HCT116 (cell line): ENCODE measurements around the gene SYNJ2. TPM values are rescaled to one million over a fixed set of nuclear protein-coding genes. Genes with fewer than 3 reads are reported as not detected.

Experiments used
- ATAC-seq: fragments of 200-7000 bp; cut with Tn5 transposase; 2 replicates; pipeline ENCODE4 v1.9.1; 2020; ENCODE audit warnings: mild to moderate bottlenecking, moderate library complexity
- BruUV-seq: library from RNA; stranded (reverse); fragments of 400-500 nt; replicated peaks from 2 replicates; lab custom pipeline; 2021; lab: Mats Ljungman, UMichigan
- CTCF ChIA-PET: fragments of 300-600 bp; sonication (Branson Sonifier 250); formaldehyde crosslinking; loops from one replicate; lab custom pipeline; 2021; ENCODE audit warnings: antibody characterized with exemption; lab: Charles Lee
- POLR2A ChIA-PET: fragments of 300-600, 350-600 bp; sonication (Branson Sonifier 250); formaldehyde crosslinking; loops from one replicate; lab custom pipeline; 2021; ENCODE audit warnings: antibody characterized with exemption; lab: Charles Lee
- RAD21 ChIA-PET, 2 experiments: fragments of 300-600 bp; sonication (Branson Sonifier 250); formaldehyde crosslinking; loops; one replicate each; lab custom pipeline; 2023; ENCODE audit warnings: low total read pairs in 2 of 2; ENCODE audit not compliant: uncharacterized antibody in 2 of 2, unreplicated experiment in 2 of 2, low non-redundant PET in 1 of 2; lab: Charles Lee
- DNase-seq: peaks from one replicate; pipeline ENCODE4 v3.0.0-alpha.2; 2010; ENCODE audit warnings: low read depth, low spot score
- H2AFZ ChIP-seq: fragments of 200-600 bp; shearing (Covaris generic), sonication (generic); 2 replicates; pipeline ENCODE4 v1.6.1; 2017; ENCODE audit warnings: low read depth, mixed run types, mixed read lengths, antibody characterized with exemption, low read length; ENCODE audit not compliant: poor library complexity, severe bottlenecking
- H3K27ac ChIP-seq: 2 replicates; pipeline ENCODE4 v1.5.1; 2012; ENCODE audit warnings: low read depth, low read length
- H3K27me3 ChIP-seq: fragments of 200-600 bp; sonication (generic); 2 replicates; pipeline ENCODE4 v1.6.1; 2016; ENCODE audit warnings: mixed run types, low read length, mixed read lengths; ENCODE audit not compliant: insufficient read depth
- H3K36me3 ChIP-seq, 2 experiments: fragments of 200-500 bp in 1 of 2; fragments of 200-600 bp in 1 of 2; sonication (Bioruptor generic) in 1 of 2; sonication (generic) in 1 of 2; 2 replicates each; pipeline versions ENCODE4 v1.5.1 to v1.6.1; 2014 to 2016; ENCODE audit warnings: low read length in 2 of 2, inconsistent platforms in 1 of 2, mixed read lengths in 1 of 2, mixed run types in 1 of 2; ENCODE audit not compliant: insufficient read depth in 2 of 2, control insufficient read depth in 1 of 2
- H3K4me1 ChIP-seq, 2 experiments: fragments of 200-600 bp in 1 of 2; sonication (generic) in 1 of 2; 2 replicates each; pipeline versions ENCODE4 v1.5.1 to v1.6.1; 2012 to 2017; ENCODE audit warnings: low read length in 2 of 2, inconsistent platforms in 1 of 2, mild to moderate bottlenecking in 1 of 2, mixed read lengths in 1 of 2, mixed run types in 1 of 2, moderate library complexity in 1 of 2; ENCODE audit not compliant: insufficient read depth in 2 of 2, control insufficient read depth in 1 of 2
- H3K4me2 ChIP-seq: fragments of 200-600 bp; sonication (generic); 2 replicates; pipeline ENCODE4 v1.6.1; 2017; ENCODE audit warnings: mixed run types, low read length, mixed read lengths
- H3K4me3 ChIP-seq, 2 experiments: fragments of 200-600 bp in 1 of 2; sonication (generic) in 1 of 2; replicated peaks in 1 of 2; 2 replicates each; pipeline ENCODE4 v1.5.1; 2011 to 2016; ENCODE audit warnings: low read length in 2 of 2, control low read depth in 1 of 2, low read depth in 1 of 2, mild to moderate bottlenecking in 1 of 2, mixed read lengths in 1 of 2, mixed run types in 1 of 2
- H3K79me2 ChIP-seq: fragments of 200-600 bp; sonication (generic); 2 replicates; pipeline ENCODE4 v1.6.1; 2017; ENCODE audit warnings: mild to moderate bottlenecking, mixed run types, low read length, moderate library complexity, mixed read lengths; ENCODE audit not compliant: insufficient read depth
- H3K9ac ChIP-seq: fragments of 200-600 bp; sonication (generic); 2 replicates; pipeline ENCODE4 v1.6.1; 2016; ENCODE audit warnings: low read length, mixed read lengths
- H3K9me2 ChIP-seq: fragments of 200-600 bp; sonication (generic), shearing (Covaris generic); 2 replicates; pipeline ENCODE4 v1.6.1; 2017; ENCODE audit warnings: mixed run types, mild to moderate bottlenecking, moderate library complexity; ENCODE audit not compliant: insufficient read depth
- H3K9me3 ChIP-seq, 2 experiments: fragments of 200-500 bp in 1 of 2; fragments of 200-600 bp in 1 of 2; sonication (Bioruptor generic) in 1 of 2; sonication (generic) in 1 of 2; 2 replicates each; pipeline ENCODE4 v1.6.1; 2014 to 2017; ENCODE audit warnings: low read length in 2 of 2, mixed read lengths in 2 of 2, inconsistent platforms in 1 of 2, low read depth in 1 of 2, mild to moderate bottlenecking in 1 of 2, mixed run types in 1 of 2, moderate library complexity in 1 of 2; ENCODE audit not compliant: control insufficient read depth in 1 of 2, insufficient read depth in 1 of 2
- H4K20me1 ChIP-seq: fragments of 200-600 bp; sonication (generic), shearing (Covaris generic); 2 replicates; pipeline ENCODE4 v1.6.1; 2017; ENCODE audit warnings: mixed run types, mild to moderate bottlenecking, moderate library complexity; ENCODE audit not compliant: insufficient read depth
- EGR1 ChIP-seq: IDR thresholded peaks from 2 replicates; pipeline ENCODE4 v1.6.1; 2012; ENCODE audit warnings: low read depth
- ELF1 ChIP-seq: IDR thresholded peaks from 2 replicates; pipeline ENCODE4 v1.6.1; 2012; ENCODE audit warnings: low read depth, borderline replicate concordance
- EZH2 ChIP-seq: fragments of 200-600 bp; sonication (generic); IDR thresholded peaks from 2 replicates; pipeline ENCODE4 v1.6.1; 2017; ENCODE audit warnings: antibody characterized with exemption, mixed run types
- FOSL1 ChIP-seq: IDR thresholded peaks from 2 replicates; pipeline ENCODE4 v1.6.1; 2012; ENCODE audit warnings: low read depth
- JUND ChIP-seq: IDR thresholded peaks from 2 replicates; pipeline ENCODE4 v1.6.1; 2012
- MAX ChIP-seq: IDR thresholded peaks from 2 replicates; pipeline ENCODE4 v1.6.1; 2012
- POLR2AphosphoS5 ChIP-seq: IDR thresholded peaks from 2 replicates; pipeline ENCODE4 v1.6.1; 2011; ENCODE audit warnings: mild to moderate bottlenecking, low read depth, low read length, moderate library complexity
- REST ChIP-seq: IDR thresholded peaks from 2 replicates; pipeline ENCODE4 v1.6.1; 2012; ENCODE audit warnings: low read depth
- SIN3A ChIP-seq: IDR thresholded peaks from 2 replicates; pipeline ENCODE4 v1.6.1; 2012; ENCODE audit warnings: low read depth
- TCF7L2 ChIP-seq: IDR thresholded peaks from 2 replicates; pipeline ENCODE4 v1.7.0; 2011; ENCODE audit warnings: borderline replicate concordance, inconsistent platforms; ENCODE audit not compliant: insufficient read depth, insufficient read length; ENCODE audit errors: extremely low read depth
- ZNF274 ChIP-seq: fragments of 200-500 bp; sonication (Bioruptor generic); IDR thresholded peaks from 2 replicates; pipeline ENCODE4 v1.6.1; 2014; ENCODE audit warnings: mild to moderate bottlenecking, low read depth, low read length, inconsistent platforms
- intact Hi-C: fragments of 100-400 bp; cut with micrococcal nuclease; formaldehyde crosslinking; loops from 2 replicates; pipeline ENCODE4 v1.10.0; 2022
- total RNA-seq: library from RNA; stranded (reverse); gene quantifications from one replicate; pipeline ENCODE4 v1.2.1, GENCODE V29; 2021; ENCODE audit not compliant: unreplicated experiment
- TF ChIP-seq, protein P1 (sequence below), 3 experiments: fragments of 200-600 bp in 1 of 3; sonication (generic) in 1 of 3; IDR thresholded peaks in 2 of 3; conservative IDR thresholded peaks in 1 of 3; 2 replicates each; pipeline ENCODE4 v1.5.1; 2012 to 2017; ENCODE audit warnings: low read depth in 2 of 3, low read length in 2 of 3, antibody characterized with exemption in 1 of 3, borderline replicate concordance in 1 of 3, control low read depth in 1 of 3, mild to moderate bottlenecking in 1 of 3, mixed read lengths in 1 of 3, mixed run types in 1 of 3, moderate library complexity in 1 of 3; ENCODE audit not compliant: insufficient read depth in 1 of 3
- TF ChIP-seq, protein P2 (sequence below): IDR thresholded peaks from 2 replicates; pipeline ENCODE4 v1.6.1; 2011; ENCODE audit warnings: mild to moderate bottlenecking, low read length, moderate library complexity; ENCODE audit not compliant: insufficient replicate concordance; ENCODE audit errors: extremely low read depth

The SYNJ2 gene
- total RNA-seq, 1 experiment from 2014 or later: 23.9 TPM

- TF ChIP-seq EGR1 (no peak), SIN3A (no peak), POLR2AphosphoS5 (no peak), ZNF274 (no peak), JUND (no peak), ELF1 (no peak), MAX (no peak), REST (no peak), FOSL1 (no peak), EZH2 (no peak), TCF7L2 (no peak)
- TF ChIP-seq, protein P1, sequence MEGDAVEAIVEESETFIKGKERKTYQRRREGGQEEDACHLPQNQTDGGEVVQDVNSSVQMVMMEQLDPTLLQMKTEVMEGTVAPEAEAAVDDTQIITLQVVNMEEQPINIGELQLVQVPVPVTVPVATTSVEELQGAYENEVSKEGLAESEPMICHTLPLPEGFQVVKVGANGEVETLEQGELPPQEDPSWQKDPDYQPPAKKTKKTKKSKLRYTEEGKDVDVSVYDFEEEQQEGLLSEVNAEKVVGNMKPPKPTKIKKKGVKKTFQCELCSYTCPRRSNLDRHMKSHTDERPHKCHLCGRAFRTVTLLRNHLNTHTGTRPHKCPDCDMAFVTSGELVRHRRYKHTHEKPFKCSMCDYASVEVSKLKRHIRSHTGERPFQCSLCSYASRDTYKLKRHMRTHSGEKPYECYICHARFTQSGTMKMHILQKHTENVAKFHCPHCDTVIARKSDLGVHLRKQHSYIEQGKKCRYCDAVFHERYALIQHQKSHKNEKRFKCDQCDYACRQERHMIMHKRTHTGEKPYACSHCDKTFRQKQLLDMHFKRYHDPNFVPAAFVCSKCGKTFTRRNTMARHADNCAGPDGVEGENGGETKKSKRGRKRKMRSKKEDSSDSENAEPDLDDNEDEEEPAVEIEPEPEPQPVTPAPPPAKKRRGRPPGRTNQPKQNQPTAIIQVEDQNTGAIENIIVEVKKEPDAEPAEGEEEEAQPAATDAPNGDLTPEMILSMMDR (IDR thresholded peaks at IDR 0.05 in 2 of 3, conservative IDR thresholded peaks at IDR 0.05 in 1 of 3; ENCODE audit: borderline replicate concordance in 1 of 3, insufficient read depth in 1 of 3, low read depth in 2 of 3, low read length in 2 of 3): no peak
- TF ChIP-seq, protein P2, sequence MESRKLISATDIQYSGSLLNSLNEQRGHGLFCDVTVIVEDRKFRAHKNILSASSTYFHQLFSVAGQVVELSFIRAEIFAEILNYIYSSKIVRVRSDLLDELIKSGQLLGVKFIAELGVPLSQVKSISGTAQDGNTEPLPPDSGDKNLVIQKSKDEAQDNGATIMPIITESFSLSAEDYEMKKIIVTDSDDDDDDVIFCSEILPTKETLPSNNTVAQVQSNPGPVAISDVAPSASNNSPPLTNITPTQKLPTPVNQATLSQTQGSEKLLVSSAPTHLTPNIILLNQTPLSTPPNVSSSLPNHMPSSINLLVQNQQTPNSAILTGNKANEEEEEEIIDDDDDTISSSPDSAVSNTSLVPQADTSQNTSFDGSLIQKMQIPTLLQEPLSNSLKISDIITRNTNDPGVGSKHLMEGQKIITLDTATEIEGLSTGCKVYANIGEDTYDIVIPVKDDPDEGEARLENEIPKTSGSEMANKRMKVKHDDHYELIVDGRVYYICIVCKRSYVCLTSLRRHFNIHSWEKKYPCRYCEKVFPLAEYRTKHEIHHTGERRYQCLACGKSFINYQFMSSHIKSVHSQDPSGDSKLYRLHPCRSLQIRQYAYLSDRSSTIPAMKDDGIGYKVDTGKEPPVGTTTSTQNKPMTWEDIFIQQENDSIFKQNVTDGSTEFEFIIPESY: no peak
- no peak overlapping the region for H3K4me2 ChIP-seq
- no peaks in the 10 kb centered on the region for H3K9me3 ChIP-seq
- no peaks in the 10 kb centered on the region for H4K20me1 ChIP-seq
- H3K4me3 ChIP-seq: no peak overlapping the region
- no peak overlapping the region for H2AFZ ChIP-seq
- CTCF ChIA-PET: no interaction called here
- POLR2A ChIA-PET: no interaction called here
- H3K79me2 ChIP-seq: peaks cover 68% of the 10 kb centered on the region
- no peak overlapping the region for H3K9ac ChIP-seq
- H3K36me3 ChIP-seq: no peaks in the 10 kb centered on the region
- ATAC-seq (no peak), DNase-seq (no peak)
- no TSS peak for BruUV-seq
- no peaks in the 10 kb centered on the region for H3K9me2 ChIP-seq
- RAD21 ChIA-PET: no interaction called here
- no peaks in the 10 kb centered on the region for H3K27me3 ChIP-seq
- no peak overlapping the region for H3K27ac ChIP-seq
- intact Hi-C loops: no loop called here
- peaks cover 44 to 60% of the 10 kb centered on the region in 2 experiments for H3K4me1 ChIP-seq
These were observed 19.1 kb downstream of the SYNJ2 start for GRCh38 chr6:158000530-158001307.
